DMS 273 treated with DMSO at 0.1 percent for 48 hours (cell line): ENCODE results near the gene GFOD1.
"Not testable (repeated sequence)": the region's sequence is repeated elsewhere in the genome, so short reads cannot be mapped to it uniquely, and the experiment has no call there.

Experiments used
- DNase-seq: peaks from one replicate; lab custom pipeline; 2025; lab: John Stamatoyannopoulos, UW

The GFOD1 gene

GRCh38 chr6:13354331-13355042 lies 132.9 kb downstream of the GFOD1 start:
- DNase-seq, result no peak

DNA sequence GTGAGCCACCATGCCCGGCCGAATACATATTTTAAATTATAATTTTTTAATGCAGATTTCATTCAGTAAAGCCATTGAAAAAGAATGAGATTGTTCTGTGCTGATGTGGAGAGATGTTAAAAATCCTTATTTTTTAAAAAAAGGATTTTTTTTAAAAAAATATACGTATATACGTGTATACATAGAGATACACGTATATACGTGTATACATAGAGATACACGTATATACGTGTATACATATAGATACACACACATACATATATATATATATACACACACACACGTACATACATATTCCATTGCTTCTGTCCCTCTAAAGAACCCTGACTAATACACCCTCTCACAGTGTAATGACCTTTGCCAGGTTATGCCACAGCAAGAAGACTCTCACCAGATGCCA lies 135.2 kb downstream of the GFOD1 start:
- DNase-seq, result no peak

GRCh38 chr6:13351271-13351670 lies 136.1 kb downstream of the GFOD1 start:
- no peak for DNase-seq

GRCh38 chr6:13349811-13350506 lies 137.4 kb downstream of the GFOD1 start:
- no peak for DNase-seq

DNA sequence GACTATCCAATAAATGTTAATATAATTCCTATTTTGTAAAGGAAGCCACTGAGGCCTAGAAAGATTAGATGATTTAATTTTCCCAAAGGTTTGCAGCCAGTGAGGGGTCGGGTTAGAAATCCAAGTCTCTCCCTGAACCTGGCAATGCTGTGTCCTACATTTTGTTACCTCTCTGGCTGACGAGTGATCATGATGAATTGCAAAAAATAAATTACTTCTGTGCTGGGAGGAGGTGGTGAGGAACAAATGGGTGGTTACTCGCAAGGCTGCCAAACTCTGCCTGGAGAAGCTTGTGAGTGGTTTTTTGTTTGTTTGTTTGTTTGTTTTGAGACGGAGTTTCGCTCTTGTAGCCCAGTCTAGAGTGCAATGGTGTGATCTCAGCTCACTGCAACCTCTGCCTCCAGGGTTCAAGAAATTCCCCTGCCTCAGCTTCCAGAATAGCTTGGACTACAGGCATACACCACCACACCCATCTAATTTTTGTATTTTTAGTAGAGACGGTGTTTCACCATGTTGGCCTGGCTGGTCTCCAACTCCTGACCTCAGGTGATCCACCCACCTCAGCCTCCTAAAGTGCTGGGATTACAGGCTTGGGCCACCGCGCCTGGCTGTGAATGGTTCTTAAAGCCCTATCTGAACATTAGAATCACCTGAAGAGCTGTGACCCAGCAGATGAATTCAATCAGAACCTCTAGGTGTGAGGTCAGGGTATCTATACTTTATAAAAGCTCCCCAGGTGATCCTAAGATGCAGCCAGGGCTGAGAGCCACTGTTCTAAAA lies 138.9 kb downstream of the GFOD1 start:
- DNase-seq, result no peak

- DNase-seq, result no peak
These were observed 141.2 kb downstream of the GFOD1 start for GRCh38 chr6:13346245-13346644.

DNA sequence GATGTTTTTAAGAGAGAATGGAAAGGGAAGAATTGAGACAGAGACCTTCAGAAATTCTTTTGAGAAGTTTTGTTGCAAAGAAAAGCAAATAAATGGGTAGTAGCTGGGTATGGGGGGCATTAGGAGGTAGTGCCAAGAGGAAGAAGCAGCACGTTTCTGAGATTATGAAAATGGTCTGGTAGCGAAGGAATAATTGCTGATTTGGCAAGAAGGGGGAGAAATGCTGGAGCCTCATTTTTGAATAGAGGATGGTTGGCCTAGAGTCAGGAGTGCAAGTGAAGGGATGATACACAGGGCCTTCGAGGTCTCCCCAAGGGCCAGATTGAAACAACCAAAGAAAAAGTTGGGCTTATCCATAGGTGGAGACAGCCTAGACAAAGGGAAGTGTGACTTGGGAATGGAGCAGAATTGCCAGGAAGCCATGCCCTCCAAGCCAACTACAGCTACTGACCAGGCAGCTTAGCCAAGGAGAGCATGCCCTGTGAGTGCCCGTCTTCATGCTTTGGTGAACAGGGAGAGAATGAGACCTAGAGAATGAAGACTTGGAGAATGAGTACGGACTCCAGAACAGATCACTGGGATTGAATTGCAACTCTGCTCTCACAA lies 144.9 kb downstream of the GFOD1 start:
- DNase-seq, result no peak

GRCh38 chr6:13339863-13340630 lies 147.4 kb downstream of the GFOD1 start:
- no peak for DNase-seq

- DNase-seq, result no peak
These were observed 149.4 kb downstream of the GFOD1 start for GRCh38 chr6:13338038-13338437.

DNA sequence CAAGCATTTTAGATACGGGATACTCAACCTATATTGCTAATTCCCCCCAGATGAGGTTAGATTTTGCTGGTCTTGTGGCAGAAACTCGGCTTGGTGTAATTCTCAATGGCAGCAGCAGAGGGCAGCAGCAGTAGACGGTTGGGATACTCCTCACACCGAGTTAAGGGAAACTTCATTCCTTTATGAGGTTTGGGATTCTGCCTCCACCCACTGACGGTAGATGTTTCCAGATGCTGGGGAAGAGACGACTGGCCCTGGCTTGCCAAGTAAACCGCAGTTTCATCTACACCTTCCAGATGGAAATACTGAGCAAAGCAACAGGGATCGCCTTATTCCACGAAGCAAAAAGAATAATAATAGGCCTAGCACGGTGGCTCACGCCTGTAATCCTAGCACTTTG lies 150.8 kb downstream of the GFOD1 start:
- peak; percentile 68 for DNase-seq

- no peak for DNase-seq
These were observed 152.4 kb downstream of the GFOD1 start for GRCh38 chr6:13334953-13335352.

- DNase-seq, result no peak
These were observed 155.1 kb downstream of the GFOD1 start for GRCh38 chr6:13332349-13332706.

DNA sequence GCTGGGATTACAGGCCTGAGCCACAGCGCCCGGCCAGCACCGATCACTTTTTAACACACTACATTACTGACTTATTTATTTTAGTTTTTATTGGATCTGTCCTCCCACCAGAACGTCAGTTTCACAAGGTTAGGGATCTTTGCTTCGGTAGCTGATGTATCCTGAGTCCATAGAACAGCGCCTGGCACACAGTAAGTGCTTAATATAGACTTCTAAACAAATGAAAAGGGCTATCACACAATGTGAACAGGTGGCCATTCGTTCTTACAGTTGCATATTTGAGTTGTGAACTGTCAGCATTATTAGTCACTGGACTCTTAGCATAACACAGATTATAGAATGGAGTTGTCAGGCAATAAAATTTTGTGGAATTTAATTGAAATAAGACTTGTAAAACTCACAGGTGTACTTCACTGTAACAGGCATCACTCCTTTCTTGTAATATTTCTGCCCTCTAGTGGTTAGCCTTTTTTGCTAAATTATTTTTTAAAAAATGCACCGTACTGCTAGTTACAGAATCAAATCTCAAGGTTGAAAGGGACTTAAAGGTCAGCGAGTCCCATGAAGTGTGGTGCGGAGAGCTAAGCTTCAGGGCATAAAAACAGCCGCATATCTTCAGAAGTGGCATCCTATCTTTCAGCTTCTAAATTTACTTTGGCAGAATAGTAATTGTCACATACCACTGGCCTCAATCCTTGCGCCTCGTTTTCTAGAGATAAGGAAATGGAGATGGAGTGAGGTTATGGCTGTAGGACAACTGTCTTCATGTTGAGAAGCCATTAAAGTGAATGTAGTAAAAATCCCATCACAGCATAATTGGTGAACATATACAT lies 155.7 kb downstream of the GFOD1 start:
- DNase-seq, result peak; percentile 8

- DNase-seq, result no peak
These were observed 158.6 kb downstream of the GFOD1 start for GRCh38 chr6:13328875-13329183.

DNA sequence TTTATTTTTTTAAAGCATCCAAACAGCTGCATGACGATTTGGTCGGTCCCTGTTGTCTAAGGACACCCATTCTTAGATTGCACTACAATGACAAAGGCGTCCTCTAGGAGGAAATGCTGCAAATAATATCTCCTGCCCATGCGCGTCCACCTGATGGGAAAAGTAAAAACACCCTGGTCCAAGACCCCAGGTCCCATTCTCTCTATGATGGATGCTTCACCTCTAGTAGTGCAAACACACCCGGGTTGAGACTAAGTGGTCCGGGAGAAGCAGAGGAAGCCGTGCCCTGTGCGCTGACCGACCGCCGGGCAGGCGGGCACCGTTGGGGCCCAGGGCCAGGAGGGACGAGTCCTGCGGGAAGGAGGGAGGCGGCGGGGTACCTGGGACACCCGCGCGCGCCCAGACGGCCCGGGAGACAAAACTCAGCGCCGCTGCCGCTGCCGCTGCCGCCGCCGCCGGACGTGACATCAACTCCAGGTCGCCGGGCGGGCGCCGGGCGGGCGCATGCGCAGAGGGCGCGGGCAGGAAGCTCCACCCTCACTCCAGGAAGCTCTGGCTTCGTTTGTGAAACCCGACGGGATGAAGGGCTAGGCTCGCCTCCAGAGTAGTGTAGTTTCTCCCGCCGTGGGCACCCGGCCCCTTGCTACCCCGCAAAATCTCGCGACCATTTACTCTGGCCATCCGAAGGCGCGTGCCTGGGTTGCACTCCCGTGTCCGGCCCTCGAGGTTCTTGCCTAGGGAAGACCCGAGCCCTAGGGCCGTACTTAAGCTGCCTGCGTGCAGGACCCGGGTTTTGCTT lies 159.1 kb downstream of the GFOD1 start, which contains the start of gene TBC1D7:
TSS of gene TBC1D7 (minus strand) at position 462 of the 799 bp plus-strand sequence. CDS start 1,639 bp downstream, outside the sequence.
- DNase-seq, result peak; percentile 84

- no peak for DNase-seq
These were observed 159.7 kb downstream of the GFOD1 start for GRCh38 chr6:13327691-13328075.

- not testable (repeated sequence) for DNase-seq
These were observed 161.3 kb downstream of the GFOD1 start for GRCh38 chr6:13326031-13326586.

DNA sequence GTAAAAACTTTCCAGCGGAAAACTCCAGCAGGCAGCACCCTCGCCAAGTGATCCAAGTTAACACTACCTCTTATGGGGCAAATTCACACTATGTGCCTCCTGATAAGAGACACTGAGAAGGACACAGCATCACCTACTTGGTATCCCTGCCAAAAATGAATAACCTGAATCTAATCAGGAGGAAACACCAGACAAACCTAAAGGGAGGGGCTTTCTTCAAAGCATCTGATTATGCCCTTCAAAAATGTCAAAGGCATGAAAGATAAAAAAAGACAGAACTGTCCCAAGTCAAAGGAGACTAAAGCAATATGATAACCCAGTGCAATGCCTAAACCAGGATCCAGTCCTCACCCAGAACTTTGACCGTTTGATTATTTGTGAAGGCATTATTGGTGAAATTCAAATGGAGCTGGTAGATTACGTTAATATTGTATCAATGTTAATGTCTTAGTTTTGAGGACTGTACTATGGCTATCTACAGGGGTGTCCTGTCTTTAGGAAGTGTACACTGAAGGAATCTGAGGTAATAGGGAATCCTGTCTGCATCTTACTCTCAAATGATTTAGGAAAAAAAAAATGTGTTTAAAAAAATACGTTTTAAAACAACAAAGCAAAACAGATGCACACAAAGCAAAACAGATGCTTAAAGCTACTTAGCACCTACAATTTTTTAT lies 167.4 kb downstream of the GFOD1 start:
- no peak for DNase-seq

DNA sequence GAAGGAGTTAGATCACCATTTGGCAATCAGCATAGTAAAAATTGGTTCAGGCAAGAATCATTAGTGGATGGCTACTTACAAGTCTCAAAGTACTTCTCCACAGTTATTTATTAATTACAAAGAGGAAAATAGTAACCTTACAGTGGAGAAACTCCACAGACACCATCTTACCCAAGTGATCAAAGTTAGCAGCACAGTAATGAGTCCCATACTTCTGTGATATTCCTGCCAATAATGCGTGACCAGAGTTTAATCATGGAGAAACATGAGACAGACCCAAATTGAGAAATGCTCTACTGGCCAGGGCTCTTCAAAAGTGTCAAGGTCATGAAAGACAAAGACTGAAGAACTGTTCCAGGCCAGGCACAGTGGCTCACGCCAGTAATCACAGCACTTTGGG lies 168.6 kb downstream of the GFOD1 start:
- DNase-seq, result no peak
